Activated CD8-positive, alpha-beta memory T cell treated with anti-CD3 and anti-CD28 coated beads for 1 hour (primary cell): Measurements from ENCODE around the gene IGF2BP3.
"Not testable (repeated sequence)": the region's sequence is repeated elsewhere in the genome, so short reads cannot be mapped to it uniquely, and the experiment has no call there.

Experiments
- DNase-seq, 2 donors: peaks; one replicate each; pipeline ENCODE4 v3.0.0-alpha.2; 2020; ENCODE audit warnings: low read depth in 1 of 2; ENCODE audit errors: extremely low read depth in 1 of 2

IGF2BP3 gene

GRCh38 chr7:23426876-23427275, 43.4 kb downstream of the IGF2BP3 start:
- DNase-seq, result no peak

GRCh38 chr7:23422909-23423308, 47.4 kb downstream of the IGF2BP3 start:
- DNase-seq, result no peak

- no peak for DNase-seq
Measured at GRCh38 chr7:23422384-23422783, 47.9 kb downstream of the IGF2BP3 start.

GRCh38 chr7:23419845-23420244, 50.4 kb downstream of the IGF2BP3 start:
- no peak for DNase-seq

GRCh38 chr7:23419160-23419559, 51.1 kb downstream of the IGF2BP3 start:
- DNase-seq, result no peak

- DNase-seq, result no peak
Measured at GRCh38 chr7:23418046-23418445, 52.2 kb downstream of the IGF2BP3 start.

- no peak for DNase-seq
Measured at GRCh38 chr7:23415198-23415597, 55.1 kb downstream of the IGF2BP3 start.

GRCh38 chr7:23410446-23411183, 59.7 kb downstream of the IGF2BP3 start:
- no peak for DNase-seq

- not testable (repeated sequence) for DNase-seq
Measured at GRCh38 chr7:23406564-23406963, 63.7 kb downstream of the IGF2BP3 start.

- DNase-seq, result no peak
Measured at GRCh38 chr7:23405240-23405618, 65.1 kb downstream of the IGF2BP3 start.

GRCh38 chr7:23404546-23405239, 65.6 kb downstream of the IGF2BP3 start:
- no peak for DNase-seq

GRCh38 chr7:23403970-23404369, 66.3 kb downstream of the IGF2BP3 start:
- no peak for DNase-seq

- not testable (repeated sequence) for DNase-seq
Measured at GRCh38 chr7:23398090-23398489, 72.2 kb downstream of the IGF2BP3 start.

- DNase-seq, result no peak
Measured at GRCh38 chr7:23397241-23397640, 73.0 kb downstream of the IGF2BP3 start.

- no peak for DNase-seq
Measured at GRCh38 chr7:23396222-23397015, 73.9 kb downstream of the IGF2BP3 start.

GRCh38 chr7:23394488-23395171, 75.7 kb downstream of the IGF2BP3 start:
- no peak for DNase-seq

GRCh38 chr7:23393636-23394035, 76.7 kb downstream of the IGF2BP3 start:
- no peak for DNase-seq

GRCh38 chr7:23389701-23390100, 80.6 kb downstream of the IGF2BP3 start:
- DNase-seq, result no peak

- DNase-seq, result no peak
Measured at GRCh38 chr7:23387583-23387982, 82.7 kb downstream of the IGF2BP3 start.

- DNase-seq, result no peak
Measured at GRCh38 chr7:23385140-23385539, 85.2 kb downstream of the IGF2BP3 start.

- DNase-seq, result no peak
Measured at GRCh38 chr7:23383225-23383624, 87.1 kb downstream of the IGF2BP3 start.
